GM15510 (cell line): ENCODE measurements around the gene RAD9A.
A peak's percentile ranks its signal among the peaks of the same experiment; 100 is the strongest.

ENCODE experiments used
- POLR2A ChIP-seq: IDR thresholded peaks from 3 replicates; pipeline ENCODE4 v1.6.1; 2011; ENCODE audit warnings: borderline replicate concordance; ENCODE audit not compliant: insufficient read length; ENCODE audit errors: extremely low read depth

Gene RAD9A

GRCh38 chr11:67396587-67397389 is 5.0 kb downstream of the RAD9A start:
- TF ChIP-seq POLR2A, result no peak

- TF ChIP-seq POLR2A, result no peak
These were observed 5.8 kb downstream of the RAD9A start for GRCh38 chr11:67397536-67397935.

- no peak for TF ChIP-seq POLR2A
These were observed 6.3 kb downstream of the RAD9A start for GRCh38 chr11:67397986-67398660.

GRCh38 chr11:67398661-67399563 is 7.1 kb downstream of the RAD9A start:
- TF ChIP-seq POLR2A, result no peak

GRCh38 chr11:67400251-67400941 is 8.6 kb downstream of the RAD9A start:
- TF ChIP-seq POLR2A, result no peak

- no peak for TF ChIP-seq POLR2A
These were observed 9.2 kb downstream of the RAD9A start for GRCh38 chr11:67400942-67401494.

- TF ChIP-seq POLR2A, result peak; percentile 87
These were observed 9.9 kb downstream of the RAD9A start, which contains the start of gene PPP1CA for GRCh38 chr11:67401495-67402191. Gene PPP1CA (minus strand): TSS chr11:67401858. CDS start chr11:67401782, 76 bp downstream.

GRCh38 chr11:67404515-67405195 is 12.9 kb downstream of the RAD9A start:
- TF ChIP-seq POLR2A, result peak; percentile 11

GRCh38 chr11:67405196-67405567 is 13.4 kb downstream of the RAD9A start:
- TF ChIP-seq POLR2A, result no peak

- TF ChIP-seq POLR2A, result no peak
These were observed 14.0 kb downstream of the RAD9A start for GRCh38 chr11:67405688-67406339.

GRCh38 chr11:67406420-67406968 is 14.7 kb downstream of the RAD9A start:
- no peak for TF ChIP-seq POLR2A
